NCI-H2029 treated with DMSO at 0.1 percent for 48 hours (cell line): ENCODE results near the gene KIF27.
"Not testable (repeated sequence)": the region's sequence is repeated elsewhere in the genome, so short reads cannot be mapped to it uniquely, and the experiment has no call there.

Experiments
- DNase-seq: peaks from one replicate; lab custom pipeline; 2025; lab: John Stamatoyannopoulos, UW

Gene KIF27

GRCh38 chr9:83920927-83921707 is at the start of gene KIF27:
Gene KIF27 (minus strand): TSS chr9:83921432. CDS start chr9:83915591, 5,841 bp downstream.
- DNase-seq, result peak; percentile 79

- DNase-seq, result no peak
Observed at GRCh38 chr9:83969602-83970001, 48.4 kb upstream of the KIF27 start.

- no peak for DNase-seq
Observed at GRCh38 chr9:83967073-83967472, 45.8 kb upstream of the KIF27 start.

GRCh38 chr9:83966209-83966582 is 45.0 kb upstream of the KIF27 start:
- no peak for DNase-seq

- DNase-seq, result no peak
Observed at GRCh38 chr9:83965350-83966208, 44.3 kb upstream of the KIF27 start.

- no peak for DNase-seq
Observed at GRCh38 chr9:83964973-83965349, 43.7 kb upstream of the KIF27 start.

GRCh38 chr9:83962165-83962564 is 40.9 kb upstream of the KIF27 start:
- no peak for DNase-seq

- no peak for DNase-seq
Observed at GRCh38 chr9:83960991-83961390, 39.8 kb upstream of the KIF27 start.

- peak; percentile 50 for DNase-seq
Observed at GRCh38 chr9:83959061-83959460, 37.8 kb upstream of the KIF27 start.

GRCh38 chr9:83957248-83957513 is 35.9 kb upstream of the KIF27 start:
- DNase-seq, result no peak

- DNase-seq, result peak; percentile 38
Observed at GRCh38 chr9:83956436-83957247, 35.4 kb upstream of the KIF27 start.

GRCh38 chr9:83956086-83956435 is 34.8 kb upstream of the KIF27 start:
- DNase-seq, result no peak

- not testable (repeated sequence) for DNase-seq
Observed at GRCh38 chr9:83948096-83948495, 26.9 kb upstream of the KIF27 start.

GRCh38 chr9:83940590-83941303 is 19.5 kb upstream of the KIF27 start:
- DNase-seq, result no peak

- peak; percentile 47 for DNase-seq
Observed at GRCh38 chr9:83937861-83938455, 16.7 kb upstream of the KIF27 start.

GRCh38 chr9:83936523-83936922 is 15.3 kb upstream of the KIF27 start:
- no peak for DNase-seq

- DNase-seq, result peak; percentile 41
Observed at GRCh38 chr9:83935276-83935935, 14.2 kb upstream of the KIF27 start.

GRCh38 chr9:83934569-83935275 is 13.5 kb upstream of the KIF27 start:
- DNase-seq, result peak; percentile 20

- no peak for DNase-seq
Observed at GRCh38 chr9:83933790-83934189, 12.6 kb upstream of the KIF27 start.

- DNase-seq, result no peak
Observed at GRCh38 chr9:83932851-83933250, 11.6 kb upstream of the KIF27 start.
